ENCODE data around the gene TMEM63A. TPM values are rescaled to one million over a fixed set of nuclear protein-coding genes. Genes with fewer than 3 reads are reported as not detected.

Gene TMEM63A
- polyA plus RNA-seq, 2 of the 4 experiments (the other 2 are of a cell fraction) = 7.5 to 9.5 TPM

DNA sequence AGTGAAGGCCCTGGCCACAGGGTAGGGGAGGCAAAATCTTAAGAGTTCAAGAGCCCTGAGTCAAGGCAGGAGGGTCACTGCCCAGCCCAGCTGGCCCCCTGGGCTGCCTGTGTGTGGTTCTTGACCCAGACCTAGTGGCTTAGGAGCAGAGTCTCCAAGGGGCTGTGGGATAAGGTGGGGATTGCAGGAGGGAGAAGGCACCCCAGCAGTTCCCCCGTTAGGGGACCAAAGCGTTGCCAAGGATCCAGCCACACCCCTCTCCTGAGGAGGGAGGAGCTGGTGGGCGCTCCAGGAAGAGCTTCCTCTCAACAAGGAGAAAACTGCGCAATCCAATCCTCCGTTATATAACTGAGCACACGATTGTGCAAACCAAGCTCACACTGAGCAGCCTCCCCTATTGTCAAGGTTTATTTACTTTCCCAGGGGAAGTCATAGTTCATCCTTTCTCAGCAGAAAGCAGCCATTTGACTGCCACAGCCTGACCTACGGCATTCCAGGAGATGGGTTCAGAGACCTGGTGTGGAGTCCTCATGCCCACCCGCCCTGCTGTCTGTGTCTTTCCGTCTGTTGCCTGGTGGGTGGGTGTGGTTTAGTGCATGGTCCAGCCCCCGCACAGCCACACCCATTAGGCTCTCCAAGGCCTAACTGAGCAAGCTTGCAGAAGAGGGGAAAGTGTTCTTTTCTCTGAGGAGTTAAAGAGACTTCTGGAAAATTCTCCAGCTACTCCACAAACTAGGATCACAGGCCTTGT is 68.8 kb downstream of the TMEM63A start (continued):
- TF ChIP-seq, protein P1, sequence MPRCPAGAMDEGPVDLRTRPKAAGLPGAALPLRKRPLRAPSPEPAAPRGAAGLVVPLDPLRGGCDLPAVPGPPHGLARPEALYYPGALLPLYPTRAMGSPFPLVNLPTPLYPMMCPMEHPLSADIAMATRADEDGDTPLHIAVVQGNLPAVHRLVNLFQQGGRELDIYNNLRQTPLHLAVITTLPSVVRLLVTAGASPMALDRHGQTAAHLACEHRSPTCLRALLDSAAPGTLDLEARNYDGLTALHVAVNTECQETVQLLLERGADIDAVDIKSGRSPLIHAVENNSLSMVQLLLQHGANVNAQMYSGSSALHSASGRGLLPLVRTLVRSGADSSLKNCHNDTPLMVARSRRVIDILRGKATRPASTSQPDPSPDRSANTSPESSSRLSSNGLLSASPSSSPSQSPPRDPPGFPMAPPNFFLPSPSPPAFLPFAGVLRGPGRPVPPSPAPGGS (IDR thresholded peaks at IDR 0.05) = no peak; the same call in 1 of the 3 replicates
- TF ChIP-seq PHF8 (IDR thresholded peaks at IDR 0.05; ENCODE audit: borderline replicate concordance, low read depth) (no peak), BHLHE40 (IDR thresholded peaks at IDR 0.05; ENCODE audit: low read depth, low read length) (no peak), NFE2L2 (conservative IDR thresholded peaks at IDR 0.05; ENCODE audit: low read length) (no peak), MAZ (IDR thresholded peaks at IDR 0.05; ENCODE audit: borderline replicate concordance, low read depth, low read length) (no peak), CHD4 (IDR thresholded peaks at IDR 0.05; ENCODE audit: borderline replicate concordance) (no peak), HOXB5 (CRISPR knock-in tag; IDR thresholded peaks at IDR 0.05) (peak; percentile 75), RARB (CRISPR knock-in tag; IDR thresholded peaks at IDR 0.05) (no peak), MYC (IDR thresholded peaks at IDR 0.05; ENCODE audit: borderline replicate concordance, low read length) (no peak; the same call in 1 of the 2 replicates), HDAC2 (IDR thresholded peaks at IDR 0.05) (no peak), EHF (CRISPR knock-in tag; IDR thresholded peaks at IDR 0.05) (0 out of 2 replicates have a peak, but pooled peaks have one; percentile 28), ZC3H11A (IDR thresholded peaks at IDR 0.05) (no peak), TP53 (CRISPR knock-in tag; IDR thresholded peaks at IDR 0.05) (no peak), KDM5A (IDR thresholded peaks at IDR 0.05) (no peak), TFCP2L1 (CRISPR knock-in tag; IDR thresholded peaks at IDR 0.05) (no peak), JUNB (IDR thresholded peaks at IDR 0.05) (no peak), HOXA7 (CRISPR knock-in tag; IDR thresholded peaks at IDR 0.05) (no peak), CEBPB (IDR thresholded peaks at IDR 0.05) (peak; percentile 97 to 98), RNF2 (IDR thresholded peaks at IDR 0.05; ENCODE audit: borderline replicate concordance, low read depth) (no peak), NR3C1 (IDR thresholded peaks at IDR 0.05) (no peak), CHD2 (IDR thresholded peaks at IDR 0.05; ENCODE audit: low read length, partially characterized antibody) (no peak), ZNF302 (CRISPR knock-in tag; IDR thresholded peaks at IDR 0.05) (no peak), EHMT2 (IDR thresholded peaks at IDR 0.05; ENCODE audit: low read depth) (no peak), EP300 (IDR thresholded peaks at IDR 0.05) (peak; percentile 43 to 60; a peak in 2 of 5 replicates), HOXB13 (CRISPR knock-in tag; IDR thresholded peaks at IDR 0.05; ENCODE audit: low read depth) (peak; percentile 72; the same call in 1 of the 2 replicates), CBX8 (IDR thresholded peaks at IDR 0.05) (no peak), FOSL2 (IDR thresholded peaks at IDR 0.05) (no peak), FOSL2 (CRISPR knock-in tag; IDR thresholded peaks at IDR 0.05) (0 out of 2 replicates have a peak, but pooled peaks have one; percentile 16), RFX5 (IDR thresholded peaks at IDR 0.05) (peak; percentile 46; the same call in 1 of the 2 replicates), FOXS1 (CRISPR knock-in tag; IDR thresholded peaks at IDR 0.05) (no peak), MAFK (IDR thresholded peaks at IDR 0.05; ENCODE audit: partially characterized antibody) (peak; percentile 60), NPAS2 (CRISPR knock-in tag; IDR thresholded peaks at IDR 0.05; ENCODE audit: borderline replicate concordance) (no peak), RCOR1 (IDR thresholded peaks at IDR 0.05; ENCODE audit: low read depth, low read length) (no peak), RAD21 (conservative IDR thresholded peaks at IDR 0.05 in 1 of 2, IDR thresholded peaks at IDR 0.05 in 1 of 2) (no peak; a peak in 1 of 5 replicates), JUN (IDR thresholded peaks at IDR 0.05) (peak; percentile 48 to 84; a peak in 3 of 5 replicates)
- TF ChIP-seq, protein P2, sequence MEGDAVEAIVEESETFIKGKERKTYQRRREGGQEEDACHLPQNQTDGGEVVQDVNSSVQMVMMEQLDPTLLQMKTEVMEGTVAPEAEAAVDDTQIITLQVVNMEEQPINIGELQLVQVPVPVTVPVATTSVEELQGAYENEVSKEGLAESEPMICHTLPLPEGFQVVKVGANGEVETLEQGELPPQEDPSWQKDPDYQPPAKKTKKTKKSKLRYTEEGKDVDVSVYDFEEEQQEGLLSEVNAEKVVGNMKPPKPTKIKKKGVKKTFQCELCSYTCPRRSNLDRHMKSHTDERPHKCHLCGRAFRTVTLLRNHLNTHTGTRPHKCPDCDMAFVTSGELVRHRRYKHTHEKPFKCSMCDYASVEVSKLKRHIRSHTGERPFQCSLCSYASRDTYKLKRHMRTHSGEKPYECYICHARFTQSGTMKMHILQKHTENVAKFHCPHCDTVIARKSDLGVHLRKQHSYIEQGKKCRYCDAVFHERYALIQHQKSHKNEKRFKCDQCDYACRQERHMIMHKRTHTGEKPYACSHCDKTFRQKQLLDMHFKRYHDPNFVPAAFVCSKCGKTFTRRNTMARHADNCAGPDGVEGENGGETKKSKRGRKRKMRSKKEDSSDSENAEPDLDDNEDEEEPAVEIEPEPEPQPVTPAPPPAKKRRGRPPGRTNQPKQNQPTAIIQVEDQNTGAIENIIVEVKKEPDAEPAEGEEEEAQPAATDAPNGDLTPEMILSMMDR (IDR thresholded peaks at IDR 0.05) = no peak
- TF ChIP-seq, protein P3, sequence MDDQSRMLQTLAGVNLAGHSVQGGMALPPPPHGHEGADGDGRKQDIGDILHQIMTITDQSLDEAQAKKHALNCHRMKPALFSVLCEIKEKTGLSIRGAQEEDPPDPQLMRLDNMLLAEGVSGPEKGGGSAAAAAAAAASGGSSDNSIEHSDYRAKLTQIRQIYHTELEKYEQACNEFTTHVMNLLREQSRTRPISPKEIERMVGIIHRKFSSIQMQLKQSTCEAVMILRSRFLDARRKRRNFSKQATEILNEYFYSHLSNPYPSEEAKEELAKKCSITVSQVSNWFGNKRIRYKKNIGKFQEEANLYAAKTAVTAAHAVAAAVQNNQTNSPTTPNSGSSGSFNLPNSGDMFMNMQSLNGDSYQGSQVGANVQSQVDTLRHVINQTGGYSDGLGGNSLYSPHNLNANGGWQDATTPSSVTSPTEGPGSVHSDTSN (IDR thresholded peaks at IDR 0.05) = no peak
- TF ChIP-seq, protein P4, sequence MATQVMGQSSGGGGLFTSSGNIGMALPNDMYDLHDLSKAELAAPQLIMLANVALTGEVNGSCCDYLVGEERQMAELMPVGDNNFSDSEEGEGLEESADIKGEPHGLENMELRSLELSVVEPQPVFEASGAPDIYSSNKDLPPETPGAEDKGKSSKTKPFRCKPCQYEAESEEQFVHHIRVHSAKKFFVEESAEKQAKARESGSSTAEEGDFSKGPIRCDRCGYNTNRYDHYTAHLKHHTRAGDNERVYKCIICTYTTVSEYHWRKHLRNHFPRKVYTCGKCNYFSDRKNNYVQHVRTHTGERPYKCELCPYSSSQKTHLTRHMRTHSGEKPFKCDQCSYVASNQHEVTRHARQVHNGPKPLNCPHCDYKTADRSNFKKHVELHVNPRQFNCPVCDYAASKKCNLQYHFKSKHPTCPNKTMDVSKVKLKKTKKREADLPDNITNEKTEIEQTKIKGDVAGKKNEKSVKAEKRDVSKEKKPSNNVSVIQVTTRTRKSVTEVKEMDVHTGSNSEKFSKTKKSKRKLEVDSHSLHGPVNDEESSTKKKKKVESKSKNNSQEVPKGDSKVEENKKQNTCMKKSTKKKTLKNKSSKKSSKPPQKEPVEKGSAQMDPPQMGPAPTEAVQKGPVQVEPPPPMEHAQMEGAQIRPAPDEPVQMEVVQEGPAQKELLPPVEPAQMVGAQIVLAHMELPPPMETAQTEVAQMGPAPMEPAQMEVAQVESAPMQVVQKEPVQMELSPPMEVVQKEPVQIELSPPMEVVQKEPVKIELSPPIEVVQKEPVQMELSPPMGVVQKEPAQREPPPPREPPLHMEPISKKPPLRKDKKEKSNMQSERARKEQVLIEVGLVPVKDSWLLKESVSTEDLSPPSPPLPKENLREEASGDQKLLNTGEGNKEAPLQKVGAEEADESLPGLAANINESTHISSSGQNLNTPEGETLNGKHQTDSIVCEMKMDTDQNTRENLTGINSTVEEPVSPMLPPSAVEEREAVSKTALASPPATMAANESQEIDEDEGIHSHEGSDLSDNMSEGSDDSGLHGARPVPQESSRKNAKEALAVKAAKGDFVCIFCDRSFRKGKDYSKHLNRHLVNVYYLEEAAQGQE (IDR thresholded peaks at IDR 0.05) = no peak
